Kidney glomerular epithelial cell (primary cell): ENCODE results near the gene WDCP.
A peak's percentile ranks its signal among the peaks of the same experiment; 100 is the strongest.
"Not testable (repeated sequence)": the region's sequence is repeated elsewhere in the genome, so short reads cannot be mapped to it uniquely, and the experiment has no call there.

Source experiments
- DNase-seq: peaks from one replicate; lab custom pipeline; 2025; lab: John Stamatoyannopoulos, UW

Gene WDCP, protein sequence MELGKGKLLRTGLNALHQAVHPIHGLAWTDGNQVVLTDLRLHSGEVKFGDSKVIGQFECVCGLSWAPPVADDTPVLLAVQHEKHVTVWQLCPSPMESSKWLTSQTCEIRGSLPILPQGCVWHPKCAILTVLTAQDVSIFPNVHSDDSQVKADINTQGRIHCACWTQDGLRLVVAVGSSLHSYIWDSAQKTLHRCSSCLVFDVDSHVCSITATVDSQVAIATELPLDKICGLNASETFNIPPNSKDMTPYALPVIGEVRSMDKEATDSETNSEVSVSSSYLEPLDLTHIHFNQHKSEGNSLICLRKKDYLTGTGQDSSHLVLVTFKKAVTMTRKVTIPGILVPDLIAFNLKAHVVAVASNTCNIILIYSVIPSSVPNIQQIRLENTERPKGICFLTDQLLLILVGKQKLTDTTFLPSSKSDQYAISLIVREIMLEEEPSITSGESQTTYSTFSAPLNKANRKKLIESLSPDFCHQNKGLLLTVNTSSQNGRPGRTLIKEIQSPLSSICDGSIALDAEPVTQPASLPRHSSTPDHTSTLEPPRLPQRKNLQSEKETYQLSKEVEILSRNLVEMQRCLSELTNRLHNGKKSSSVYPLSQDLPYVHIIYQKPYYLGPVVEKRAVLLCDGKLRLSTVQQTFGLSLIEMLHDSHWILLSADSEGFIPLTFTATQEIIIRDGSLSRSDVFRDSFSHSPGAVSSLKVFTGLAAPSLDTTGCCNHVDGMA

DNA sequence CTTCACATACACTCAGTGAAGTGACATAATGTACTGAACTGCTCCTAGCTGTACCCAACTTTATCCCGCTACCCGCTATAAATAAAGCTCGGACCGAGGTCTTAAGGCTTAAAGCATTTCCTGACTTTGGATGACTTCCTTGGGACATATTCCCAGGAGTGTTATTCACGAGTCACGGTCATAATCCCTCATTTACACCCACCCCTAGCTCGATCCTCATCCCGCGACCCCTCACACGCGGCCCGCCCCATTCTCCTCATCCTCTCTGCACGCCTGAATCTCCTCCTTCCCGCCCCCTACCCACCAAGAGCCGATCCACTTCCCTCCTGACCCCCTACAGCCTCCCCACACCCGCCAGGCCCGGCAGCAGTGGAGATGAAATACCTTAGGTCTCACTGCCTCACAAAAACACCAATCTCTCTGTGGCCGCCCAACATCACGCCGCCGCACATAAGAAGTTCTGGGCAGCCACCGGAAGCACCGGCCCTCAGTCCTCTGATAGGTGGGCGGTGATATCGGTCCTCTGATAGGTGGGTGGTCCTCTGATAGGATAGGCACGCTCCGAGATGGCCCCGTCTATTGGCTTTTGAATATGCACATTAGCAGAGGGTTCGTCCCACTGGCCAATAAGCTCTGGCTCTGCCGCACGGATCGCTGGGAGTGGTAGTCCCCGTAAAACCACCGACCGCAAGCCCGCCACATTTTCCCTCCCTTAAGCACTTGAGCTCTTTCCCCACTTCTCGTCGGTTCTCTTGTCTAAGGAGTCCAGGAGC is at the start of gene WDCP:
Gene WDCP (minus strand): TSS at position 462 of the 773 bp plus-strand sequence. CDS start 7,897 bp downstream, outside the sequence.
- DNase-seq = peak; percentile 99

DNA sequence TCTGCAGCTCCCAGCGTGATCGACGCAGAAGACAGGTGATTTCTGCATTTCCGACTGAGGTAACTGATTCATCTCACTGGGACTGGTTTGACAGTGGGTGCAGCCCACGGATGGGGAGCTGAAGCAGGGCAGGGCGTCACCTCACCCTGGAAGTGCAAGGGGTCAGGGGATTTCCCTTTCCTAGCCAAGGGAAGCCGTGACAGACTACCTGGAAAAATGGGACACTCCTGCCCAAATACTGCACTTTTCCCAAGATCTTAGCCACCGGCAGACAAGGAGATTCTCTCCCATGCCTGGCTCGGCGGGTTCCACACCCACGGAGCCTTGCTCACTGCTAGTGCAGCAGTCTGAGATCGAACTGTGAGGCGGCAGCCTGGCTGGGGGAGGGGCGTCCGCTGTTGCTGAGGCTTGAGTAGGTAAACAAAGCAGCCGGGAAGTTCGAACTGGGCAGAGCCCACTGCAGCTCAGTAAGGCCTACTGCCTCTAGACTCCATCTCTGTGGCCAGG is 48.0 kb upstream of the WDCP start:
- not testable (repeated sequence) for DNase-seq

DNA sequence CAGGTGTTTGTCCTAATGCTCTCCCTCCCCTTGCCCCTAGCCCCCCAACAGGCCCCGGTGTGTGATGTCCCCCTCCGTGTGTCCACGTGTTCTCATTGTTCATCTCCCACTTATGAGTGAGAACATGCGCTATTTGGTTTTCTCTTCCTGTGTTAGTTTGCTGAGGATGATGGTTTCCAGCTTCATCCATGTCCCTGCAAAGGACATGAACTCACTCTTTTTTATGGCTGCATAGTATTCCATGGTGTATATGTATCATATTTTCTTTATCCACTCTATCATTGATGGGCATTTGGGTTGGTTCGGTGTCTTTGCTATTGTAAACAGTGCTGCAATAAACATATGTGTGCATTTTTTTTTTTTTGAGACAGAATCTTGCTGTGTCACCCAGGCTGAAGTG is 46.1 kb upstream of the WDCP start:
- DNase-seq = not testable (repeated sequence)

DNA sequence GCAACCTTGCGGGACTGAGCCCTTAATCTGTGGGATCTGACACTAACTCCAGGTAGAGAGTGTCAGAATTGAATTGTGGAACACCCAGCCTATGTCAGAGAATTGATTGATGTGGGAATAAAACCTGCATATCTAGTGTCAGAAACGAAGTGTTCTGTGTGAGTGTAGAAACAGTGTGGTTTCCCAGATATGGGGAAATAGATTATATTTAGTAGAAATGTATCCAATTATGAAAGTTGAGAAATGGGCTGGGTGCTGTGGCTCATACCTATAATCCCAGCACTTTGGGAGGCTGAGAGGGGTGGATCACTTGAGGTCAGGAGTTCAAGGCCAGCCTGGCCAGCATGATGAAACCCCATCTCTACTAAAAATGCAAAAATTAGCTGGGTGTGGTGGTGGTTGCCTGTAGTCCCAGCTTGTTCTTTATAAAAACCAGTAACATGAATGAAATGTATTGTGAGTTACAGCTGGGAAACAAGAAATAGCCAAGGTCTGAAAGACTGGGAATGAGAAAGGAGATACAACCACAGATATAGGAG is 41.7 kb upstream of the WDCP start:
- DNase-seq = no peak

DNA sequence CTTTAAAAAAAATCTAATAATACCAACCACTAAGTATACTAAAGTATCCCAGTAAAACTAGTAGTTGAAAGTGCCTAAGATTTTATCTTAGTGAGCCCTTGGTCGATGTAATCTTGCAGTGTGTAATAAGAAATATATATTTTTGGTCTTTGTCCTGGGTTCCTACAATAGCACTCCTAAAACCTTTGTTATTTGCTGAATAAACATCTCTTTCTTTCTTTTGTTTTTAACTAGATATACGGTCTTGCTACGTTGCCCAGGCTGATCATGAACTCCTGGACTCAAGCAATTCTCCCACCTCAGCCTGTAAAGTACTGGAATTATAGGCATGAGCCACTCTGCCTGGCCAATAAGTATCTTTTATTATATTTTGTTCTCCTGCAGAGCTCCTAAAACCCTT is 39.8 kb upstream of the WDCP start:
- DNase-seq = no peak

DNA sequence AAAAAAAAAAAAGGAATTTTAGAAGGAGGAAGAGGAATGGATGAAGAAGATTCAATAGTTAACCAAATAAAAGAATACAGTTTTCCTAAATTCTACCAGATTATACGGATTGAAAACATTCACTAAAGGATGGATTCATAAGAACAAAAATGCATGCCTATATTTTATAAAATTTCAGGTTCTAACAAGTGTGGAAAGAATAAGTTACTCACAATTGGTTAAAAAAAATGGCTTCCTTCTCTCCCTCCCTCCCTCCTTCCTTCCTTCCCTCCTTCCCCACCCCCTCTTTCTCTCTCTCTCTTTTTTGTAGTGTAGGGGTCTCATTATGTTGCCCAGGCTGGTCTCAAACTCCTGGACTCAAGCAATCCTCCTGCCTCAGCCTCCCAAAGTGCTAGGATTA is 39.0 kb upstream of the WDCP start:
- no peak for DNase-seq

DNA sequence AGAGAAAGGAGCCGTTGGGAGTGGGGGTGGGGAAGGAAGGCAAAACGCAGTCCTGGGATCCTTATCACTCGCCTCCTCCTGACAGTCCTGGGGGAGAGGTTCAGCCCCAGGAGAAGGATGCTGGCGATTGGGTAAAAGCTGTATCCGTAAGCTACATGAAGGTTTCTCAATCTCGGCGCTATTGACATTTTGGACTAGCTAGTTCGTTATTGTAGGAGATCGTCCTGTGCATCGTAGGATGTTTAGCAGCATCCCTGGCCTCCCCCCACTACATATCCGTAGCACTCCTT is 38.0 kb upstream of the WDCP start:
- DNase-seq = no peak

DNA sequence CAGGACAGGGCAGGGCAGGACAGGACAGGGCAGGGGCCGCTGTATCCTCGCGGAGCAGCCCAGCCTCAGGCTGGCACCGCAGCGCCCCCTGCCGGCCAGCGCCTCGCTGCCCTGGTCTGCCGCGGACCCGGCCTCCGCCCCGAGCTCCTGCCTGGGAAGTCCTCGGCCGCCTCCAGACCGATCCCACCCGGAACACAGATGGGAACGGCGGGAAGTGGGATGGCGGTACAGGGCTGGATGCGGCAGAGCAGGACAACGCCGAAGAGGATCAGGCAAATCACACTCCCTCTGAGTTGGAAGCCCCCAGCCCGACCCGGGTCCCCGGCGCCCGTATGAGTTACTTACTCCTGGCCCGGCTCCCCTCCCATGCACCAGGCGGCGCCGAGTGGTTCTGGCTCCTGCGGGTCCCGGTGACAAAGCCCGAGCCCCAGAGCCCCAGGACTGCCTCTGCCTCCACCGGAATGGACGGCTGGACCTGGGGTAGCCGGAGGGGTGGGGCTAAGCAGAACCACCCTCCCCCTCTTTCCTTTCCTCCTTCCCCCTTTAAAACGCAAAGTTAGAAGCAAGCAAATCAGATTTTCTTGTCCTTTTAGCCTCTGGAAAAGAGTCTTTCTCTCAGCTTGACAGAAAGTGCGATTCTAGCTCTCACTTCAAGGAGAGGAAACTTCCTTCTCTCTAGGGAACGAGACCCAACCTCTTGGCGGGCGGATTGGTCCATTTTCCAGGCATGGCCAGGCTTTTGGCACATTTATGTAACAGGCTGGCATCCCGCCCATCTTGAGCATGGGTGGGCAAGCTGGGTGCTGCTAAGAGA is 37.4 kb upstream of the WDCP start, which contains the start of gene TP53I3:
Gene TP53I3 (minus strand): TSS at position 449 of the 814 bp plus-strand sequence. CDS start 508 bp downstream, outside the sequence.
- DNase-seq = peak; percentile 90

DNA sequence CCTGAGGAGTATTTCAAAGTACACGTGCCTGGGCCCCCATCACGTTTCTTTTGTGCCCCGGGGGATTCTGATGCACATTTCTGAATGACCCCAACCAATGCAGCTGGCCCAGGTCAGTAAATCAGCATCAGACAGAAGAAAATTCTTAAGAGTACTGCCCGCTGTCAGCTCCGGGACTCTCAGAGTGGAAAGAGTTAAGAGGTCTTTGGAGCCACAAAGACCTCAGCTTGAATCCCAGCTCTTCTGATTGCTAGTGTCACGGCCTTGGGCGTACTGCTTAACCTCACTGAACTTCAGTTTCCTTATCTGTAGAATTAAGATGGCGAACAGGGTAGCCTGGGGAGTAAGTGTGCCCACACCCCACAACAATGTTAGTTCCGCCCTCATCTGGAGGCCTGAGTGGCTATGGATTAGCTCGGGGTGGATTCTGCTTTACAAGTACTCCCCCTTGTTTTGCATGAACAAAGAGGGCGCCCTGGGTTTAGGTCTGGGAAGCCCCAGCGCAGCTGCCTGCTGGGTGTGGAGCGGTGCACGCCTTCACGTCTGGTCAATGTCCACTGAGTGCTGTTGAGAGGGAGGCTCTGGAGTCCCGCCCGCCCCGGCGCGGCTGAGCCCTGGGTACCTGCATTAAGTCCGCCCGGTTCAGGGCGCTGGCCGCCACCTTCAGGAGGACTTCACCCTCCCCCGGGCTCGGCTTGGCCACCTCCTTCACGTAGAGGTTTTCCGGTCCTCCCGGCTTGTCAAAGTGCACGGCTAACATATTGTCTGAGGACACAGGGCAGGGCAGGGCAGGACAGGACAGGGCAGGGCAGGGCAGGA is 36.6 kb upstream of the WDCP start:
- DNase-seq = peak; percentile 73

DNA sequence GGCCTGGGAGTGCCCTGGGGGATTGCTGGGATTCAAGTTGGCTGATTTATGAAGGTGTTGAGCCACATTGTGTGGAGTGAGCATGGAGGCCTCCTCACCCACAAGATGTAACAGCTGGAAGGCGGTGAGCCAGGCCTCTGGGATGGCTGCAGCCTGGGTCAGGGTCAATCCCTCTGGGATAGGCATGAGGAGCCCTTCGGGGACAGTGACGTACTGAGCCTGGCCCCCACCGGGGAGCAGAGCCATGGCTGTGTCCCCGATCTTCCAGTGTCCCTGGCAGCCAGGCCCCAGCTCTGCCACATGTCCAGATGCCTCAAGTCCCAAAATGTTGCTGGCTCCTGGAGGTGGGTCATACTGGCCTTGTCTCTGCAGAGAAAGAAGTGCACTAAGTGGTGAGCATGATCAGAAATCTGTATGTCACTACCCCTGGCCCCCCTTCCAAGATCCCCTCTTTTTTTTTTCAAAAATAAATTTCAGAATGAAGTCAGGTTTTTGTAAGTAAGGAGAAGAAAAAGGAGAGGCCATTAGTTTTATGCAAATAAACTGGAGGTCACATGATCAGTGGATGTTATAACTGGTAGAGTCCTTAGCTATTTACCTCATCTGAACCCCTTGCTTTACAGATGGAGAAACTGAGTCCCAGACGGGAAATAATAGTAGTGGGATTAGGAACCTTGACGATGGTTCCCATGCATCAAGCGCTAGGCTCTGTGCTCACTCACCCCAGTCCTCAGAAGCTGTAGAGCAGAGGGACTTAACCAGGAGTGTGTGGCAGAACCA is 35.8 kb upstream of the WDCP start:
- no peak for DNase-seq

DNA sequence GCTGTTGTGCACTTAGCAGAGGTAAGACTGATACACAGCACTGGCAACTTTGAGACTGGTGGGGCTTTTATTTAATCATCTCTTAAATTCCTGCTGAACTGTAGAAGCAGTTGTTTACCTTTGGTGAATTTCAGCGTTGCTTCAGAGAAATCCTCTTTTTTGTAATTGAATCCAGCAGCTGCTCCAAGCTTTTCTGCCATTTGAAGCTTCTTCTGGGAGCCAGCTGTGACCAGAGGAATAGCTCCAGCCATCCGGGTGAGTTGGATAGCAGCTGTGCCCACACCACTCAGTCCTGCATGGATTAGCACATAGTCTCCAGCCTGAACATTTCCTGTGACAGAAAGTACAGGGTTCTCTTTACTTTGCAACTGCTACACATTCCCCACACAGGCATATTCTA is 33.5 kb upstream of the WDCP start:
- DNase-seq = no peak

DNA sequence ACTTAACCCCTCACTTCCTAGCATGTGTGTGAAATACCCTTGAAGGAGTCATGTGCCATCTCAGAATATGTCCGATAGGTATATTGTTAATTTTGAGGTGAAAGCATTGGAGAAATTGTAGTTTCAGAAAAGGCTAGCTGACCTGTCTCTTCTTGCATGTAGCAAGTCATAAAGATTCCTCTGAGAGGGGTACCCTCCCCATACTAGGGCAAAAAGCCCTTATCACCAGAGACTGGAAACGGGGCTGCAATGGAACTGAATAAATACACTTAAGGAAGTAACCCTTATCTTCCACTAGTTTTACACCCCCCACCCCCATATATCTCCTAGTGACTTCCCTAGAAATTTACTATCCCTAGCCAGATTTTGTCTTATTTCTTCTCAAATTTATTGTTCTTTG is 30.7 kb upstream of the WDCP start:
- DNase-seq = no peak

DNA sequence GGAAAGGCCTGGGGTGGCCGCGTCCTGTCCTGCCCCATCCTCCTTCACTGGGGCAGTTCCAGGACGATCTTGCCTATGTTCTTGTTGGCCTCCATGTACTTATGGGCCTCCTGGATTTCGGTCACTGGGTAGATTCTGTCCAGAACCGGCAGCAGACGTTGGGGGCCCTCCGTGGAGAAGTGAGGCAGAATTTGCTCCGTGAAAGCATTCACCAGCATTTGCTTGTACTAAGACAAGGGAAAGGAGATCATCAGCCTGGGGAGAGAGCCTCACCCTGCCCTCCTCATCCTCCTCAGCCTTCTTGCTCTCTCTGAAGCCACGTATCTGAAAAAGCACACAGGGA is 30.3 kb upstream of the WDCP start:
- DNase-seq = no peak

DNA sequence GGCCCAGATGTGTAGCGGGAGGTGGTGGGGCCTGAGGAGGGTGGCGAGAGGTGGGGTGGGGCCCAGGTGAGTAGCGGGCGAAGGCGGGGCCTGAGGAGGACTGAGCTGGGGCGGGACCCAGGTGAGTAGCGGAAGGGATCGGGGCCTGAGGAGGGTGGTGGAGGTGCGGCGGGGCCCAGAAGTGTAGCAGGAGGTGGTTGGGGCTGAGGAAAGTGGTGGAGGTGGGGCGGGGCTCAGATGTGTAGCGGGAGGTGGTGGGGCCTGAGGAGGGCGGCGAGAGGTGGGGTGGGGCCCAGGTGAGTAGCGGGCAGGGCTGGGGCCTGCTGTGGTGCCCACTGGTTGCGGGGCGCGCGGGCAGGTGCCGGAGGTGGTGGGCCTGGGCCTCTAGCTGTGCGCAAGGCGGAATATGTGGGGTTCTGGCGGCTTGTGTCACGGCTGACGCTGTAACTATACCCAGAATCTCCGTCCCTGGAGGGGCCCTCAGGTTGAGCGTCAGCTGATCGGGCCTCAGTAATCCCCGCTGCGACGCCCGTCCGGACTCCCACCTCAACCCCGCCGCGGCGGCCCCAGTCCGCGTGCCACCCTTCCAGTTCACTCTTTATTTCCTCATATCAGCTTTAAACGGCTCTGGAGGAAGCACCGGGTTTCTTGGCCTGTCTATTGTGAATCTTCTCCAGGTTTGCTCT is 29.8 kb upstream of the WDCP start:
- no peak for DNase-seq

DNA sequence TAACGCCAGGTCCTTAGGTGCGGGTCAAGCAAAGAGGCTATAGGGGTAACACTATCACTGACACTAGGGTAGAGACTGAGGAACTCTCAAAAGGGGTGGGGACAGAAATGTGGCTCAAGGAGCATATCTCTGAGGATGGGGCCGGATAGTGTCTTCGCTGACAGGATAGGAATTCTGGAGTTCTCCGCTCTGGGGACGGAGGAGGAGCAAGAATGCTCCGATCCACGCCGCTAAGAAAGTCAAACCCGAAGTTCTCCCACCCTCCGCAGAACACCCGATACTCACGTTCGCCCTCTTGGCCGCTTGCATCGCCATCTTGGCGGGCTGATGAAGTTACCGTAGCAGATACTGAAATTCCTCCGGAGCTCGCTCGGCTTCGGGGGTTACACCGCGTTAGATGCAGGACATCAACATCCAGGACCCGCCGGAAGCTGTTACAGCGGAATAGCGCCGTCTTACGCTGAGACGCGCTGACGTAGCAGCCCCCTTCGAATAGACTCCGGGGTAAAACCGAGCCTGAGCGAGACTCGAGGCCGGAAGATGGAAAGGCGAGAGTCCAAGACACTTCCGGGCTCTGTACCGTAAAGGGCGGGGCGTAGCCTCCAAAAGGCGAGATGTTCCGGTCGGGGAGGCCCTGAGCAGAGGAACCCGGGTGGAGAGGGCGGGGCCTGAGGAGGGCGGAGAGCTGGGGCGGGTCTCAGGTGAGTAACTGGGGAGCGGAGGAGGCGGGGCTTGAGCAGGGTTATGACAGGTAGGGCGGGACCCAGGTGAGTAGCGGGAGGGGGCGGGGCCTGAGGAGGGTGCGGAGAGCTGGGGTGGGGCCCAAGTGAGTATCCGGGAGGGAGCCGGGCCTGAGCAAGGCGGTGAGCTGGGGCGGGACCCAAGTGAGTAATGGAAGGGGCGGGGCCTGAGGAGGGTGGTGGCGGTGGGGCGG is 29.0 kb upstream of the WDCP start, which contains the start of gene SF3B6:
Gene SF3B6 (minus strand): TSS at position 412 of the 934 bp plus-strand sequence. CDS start 97 bp downstream, at position 315.
- DNase-seq = peak; percentile 97

DNA sequence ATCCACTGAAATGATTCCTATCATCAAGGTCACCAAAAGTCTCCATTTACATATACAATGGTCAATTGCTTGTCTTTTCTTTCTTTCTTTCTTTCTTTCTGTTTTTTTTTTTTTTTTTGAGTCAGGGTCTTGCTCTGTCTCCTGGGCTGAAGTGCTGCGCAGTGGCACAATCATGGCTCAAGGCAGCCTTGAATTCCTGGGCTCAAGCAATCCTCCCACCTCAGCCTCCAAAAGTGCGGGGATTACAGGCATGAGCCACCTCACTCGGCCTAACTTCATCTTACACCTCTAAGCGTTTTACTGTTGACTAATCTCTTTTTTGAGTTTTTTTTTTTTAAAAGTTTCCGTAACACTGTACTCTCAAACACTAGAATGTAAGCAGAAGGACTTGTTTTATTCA is 28.1 kb upstream of the WDCP start:
- DNase-seq = no peak

DNA sequence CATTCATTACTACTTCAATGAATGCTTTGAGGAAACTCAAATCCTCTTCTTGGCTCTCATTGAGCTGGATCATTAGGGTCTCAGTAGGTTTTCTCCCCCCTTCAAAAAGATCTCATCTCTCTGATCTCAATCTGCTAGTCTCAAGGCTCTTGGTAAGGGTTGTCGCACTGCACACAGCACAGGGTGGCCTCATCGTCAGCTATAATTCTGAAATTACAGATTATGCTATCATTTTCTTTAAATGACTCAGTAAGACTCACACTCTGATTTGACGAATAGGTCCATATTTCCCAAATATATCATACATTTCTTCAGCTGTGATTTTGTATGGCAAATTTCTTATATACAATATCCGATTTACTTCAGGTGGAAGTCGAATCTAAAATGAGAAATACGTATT is 26.6 kb upstream of the WDCP start:
- DNase-seq = no peak

DNA sequence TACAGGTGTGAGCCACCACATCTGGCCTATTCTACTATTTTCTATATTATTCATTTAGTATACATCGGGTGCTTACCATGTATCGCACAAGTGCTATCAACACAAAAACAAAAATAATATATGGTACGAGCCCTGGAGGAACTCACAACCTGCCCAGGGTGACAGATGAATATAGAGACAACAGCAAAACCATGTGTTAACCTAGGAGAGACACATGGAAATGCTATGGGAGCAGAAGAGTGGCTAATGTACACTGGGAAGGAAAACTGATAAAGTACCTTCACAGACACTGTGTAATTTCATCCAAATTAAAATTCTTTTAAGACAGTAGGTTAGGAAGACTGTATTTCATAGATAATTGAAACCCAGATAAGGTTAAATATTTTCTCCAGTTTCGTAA is 25.1 kb upstream of the WDCP start:
- DNase-seq = no peak
